GM21528 (cell line): ENCODE results near the gene OR8H1.

ENCODE experiments used
- ATAC-seq: cut with Tn5 transposase; IDR thresholded peaks from one replicate; pipeline ENCODE4 v1.9.1; 2021; ENCODE audit warnings: mild to moderate bottlenecking, moderate library complexity; ENCODE audit not compliant: unreplicated experiment, low FRiP score

Gene OR8H1, protein sequence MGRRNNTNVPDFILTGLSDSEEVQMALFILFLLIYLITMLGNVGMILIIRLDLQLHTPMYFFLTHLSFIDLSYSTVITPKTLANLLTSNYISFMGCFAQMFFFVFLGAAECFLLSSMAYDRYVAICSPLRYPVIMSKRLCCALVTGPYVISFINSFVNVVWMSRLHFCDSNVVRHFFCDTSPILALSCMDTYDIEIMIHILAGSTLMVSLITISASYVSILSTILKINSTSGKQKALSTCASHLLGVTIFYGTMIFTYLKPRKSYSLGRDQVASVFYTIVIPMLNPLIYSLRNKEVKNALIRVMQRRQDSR

DNA sequence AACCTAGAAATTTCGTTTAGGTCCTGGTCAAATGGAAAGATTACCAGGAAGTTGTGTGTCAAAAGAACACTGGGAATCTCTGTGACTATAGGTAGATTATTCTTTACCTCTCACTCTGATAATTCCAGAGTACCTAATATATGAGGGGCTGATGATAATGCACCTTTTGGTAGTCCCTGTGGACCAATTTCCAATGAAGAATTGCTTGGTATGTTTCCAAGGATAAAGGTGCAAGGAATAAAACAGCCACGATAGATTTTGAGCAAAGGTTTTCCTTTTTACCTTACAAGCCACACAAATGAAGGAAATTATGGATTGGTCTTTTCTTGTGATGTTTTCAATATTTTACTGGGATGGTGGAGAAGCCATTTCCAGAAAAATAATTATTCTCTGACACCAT, at the start of gene OR8H1:
Gene OR8H1, minus strand, starts transcription at position 101 of the 400 bp plus-strand sequence. CDS start 1,192 bp downstream, outside the sequence.
- no peak for ATAC-seq

DNA sequence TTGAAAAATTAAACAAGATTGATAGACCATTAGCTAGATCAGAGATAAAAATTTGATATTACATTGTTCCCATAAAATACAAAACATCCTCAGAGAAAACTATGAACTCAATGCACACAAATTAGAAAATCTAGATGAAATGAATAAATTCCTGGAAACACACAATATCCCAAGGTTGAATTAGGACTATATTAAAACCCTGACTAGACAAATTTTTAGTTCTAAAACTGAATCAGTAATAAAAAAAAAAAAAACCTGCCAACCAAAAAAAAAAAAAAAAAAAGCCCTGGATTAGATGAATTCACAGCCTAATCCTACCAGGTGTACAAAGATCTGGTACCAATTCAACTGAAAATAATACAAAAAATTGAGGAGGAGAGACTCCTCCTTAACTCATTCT, 48.2 kb upstream of the OR8H1 start:
- ATAC-seq: no peak

DNA sequence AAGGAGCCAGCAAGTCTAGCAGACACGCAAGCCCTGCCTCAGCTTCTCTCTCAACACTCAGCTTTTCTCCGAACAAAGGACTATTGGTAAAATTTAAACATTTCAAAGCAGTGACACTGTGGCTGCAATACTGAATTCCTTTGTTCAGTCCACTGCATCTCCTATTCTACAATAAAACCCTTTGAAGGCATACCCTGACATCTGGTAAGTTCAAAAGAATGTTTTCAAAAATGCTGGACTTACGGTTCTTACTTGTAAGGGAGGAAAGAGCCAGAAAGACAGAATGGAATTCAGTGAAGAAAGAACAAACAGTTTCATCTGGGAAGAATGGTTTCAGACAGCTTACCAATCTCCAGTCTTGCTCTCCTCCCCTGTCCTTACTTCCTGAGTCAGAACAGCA, 41.1 kb upstream of the OR8H1 start:
- no peak for ATAC-seq

DNA sequence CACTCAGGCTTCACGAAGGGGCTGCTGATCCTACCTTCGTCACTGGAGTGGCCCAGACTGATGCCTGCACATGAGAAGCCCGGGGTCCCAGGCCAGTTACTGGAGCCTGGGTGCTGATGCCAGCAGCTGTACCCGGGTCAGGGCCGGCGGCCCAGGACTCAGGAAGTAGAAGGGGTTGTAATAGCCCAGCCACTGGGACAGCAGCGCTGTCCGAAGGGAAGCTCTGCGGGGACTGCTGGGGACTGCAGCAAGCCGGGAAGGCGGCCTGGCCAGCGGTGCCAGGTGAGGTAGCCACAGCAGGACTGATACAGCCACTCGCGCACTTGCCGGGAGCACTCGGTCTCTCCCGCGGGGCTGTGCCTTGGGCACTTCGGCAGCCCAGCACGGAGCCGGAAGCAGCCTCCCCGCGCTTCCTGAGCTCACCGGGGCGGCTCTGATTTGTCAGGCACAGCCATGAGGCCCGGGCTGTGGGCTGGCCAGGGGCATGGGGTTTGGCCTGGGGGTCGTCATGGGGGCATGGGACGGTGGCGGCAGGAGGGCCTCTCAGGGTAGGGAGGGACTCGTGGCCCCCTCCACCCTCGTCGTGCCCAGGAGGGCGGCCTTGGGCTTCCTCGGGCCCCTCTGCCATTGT, 39.9 kb upstream of the OR8H1 start:
- no peak for ATAC-seq

DNA sequence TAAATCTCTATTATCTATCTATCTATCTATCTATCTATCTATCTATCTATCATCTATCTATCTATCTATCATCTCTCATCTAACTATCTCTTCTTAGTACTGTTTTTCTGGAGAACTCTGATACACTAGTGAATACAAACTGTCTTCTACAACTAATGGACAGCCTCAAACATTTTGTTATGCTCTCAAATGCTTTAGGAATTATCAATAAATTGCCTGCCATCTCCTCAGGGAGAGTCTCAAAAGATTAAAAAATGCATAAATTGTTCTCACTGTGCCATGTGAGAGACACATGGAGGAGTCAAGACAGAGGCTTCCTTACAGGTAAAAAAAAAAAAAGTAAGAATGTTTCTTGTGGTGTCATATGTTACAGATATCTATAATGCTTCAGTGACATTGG, 22.8 kb upstream of the OR8H1 start, which contains the start of gene OR8K3:
Gene OR8K3, plus strand, starts transcription at position 301 of the 400 bp plus-strand sequence. CDS start 3,163 bp downstream, outside the sequence.
- ATAC-seq: no peak

DNA sequence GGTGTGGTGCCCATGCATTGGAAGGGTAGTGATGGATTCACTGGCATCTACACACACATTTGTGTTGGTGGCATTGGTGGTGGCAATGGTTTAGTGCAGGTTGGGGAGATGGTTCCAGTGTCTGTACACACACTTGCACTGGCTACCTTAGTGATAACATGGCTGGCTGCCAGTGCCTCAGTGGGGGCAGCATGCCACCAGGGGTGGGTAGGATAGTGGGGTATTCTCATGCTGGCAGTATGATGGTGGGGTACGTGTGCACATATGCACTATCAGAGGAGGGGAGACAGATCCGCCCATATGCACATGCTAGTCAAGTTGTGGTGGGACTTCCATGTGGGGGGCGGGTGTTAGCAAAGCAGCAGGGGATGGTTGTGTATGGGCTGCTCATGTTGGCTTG, 15.8 kb upstream of the OR8H1 start:
- ATAC-seq: no peak

DNA sequence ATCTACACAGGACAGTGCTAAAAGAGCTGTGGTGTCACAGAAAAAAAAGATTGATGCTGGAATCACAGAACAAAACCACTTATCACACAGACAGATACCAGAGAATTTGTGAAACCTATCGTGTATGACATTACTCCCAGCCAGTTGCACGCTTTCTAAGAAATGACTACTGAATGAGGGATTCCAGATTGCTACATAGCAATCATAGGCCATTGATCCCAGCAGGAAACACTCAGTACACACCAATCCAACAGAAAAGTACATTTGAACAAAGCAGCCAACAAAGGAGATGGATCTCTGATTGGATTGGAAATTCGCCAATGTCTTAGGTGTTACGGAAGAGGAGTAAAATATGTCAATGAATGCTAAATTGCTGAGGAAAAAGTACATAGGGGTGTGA, 4.8 kb upstream of the OR8H1 start:
- no peak for ATAC-seq

DNA sequence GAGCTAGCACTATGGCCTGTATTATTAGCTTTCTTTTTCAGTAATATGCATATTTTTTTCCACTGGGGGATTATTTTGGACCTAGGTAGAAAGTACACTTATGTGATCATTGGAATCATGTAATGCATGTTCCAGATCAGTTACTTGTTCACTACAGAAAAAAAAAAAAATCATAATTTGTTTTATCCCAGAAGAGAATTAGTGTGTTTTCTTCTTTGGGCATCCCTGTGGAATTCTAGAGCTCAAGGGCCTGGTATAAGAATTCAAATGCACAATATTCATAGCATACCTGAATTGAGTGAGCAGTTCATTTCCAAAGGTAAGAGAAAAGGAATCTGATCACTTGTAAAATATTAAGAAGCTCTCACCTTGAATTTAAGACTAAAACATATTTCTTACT, 18.2 kb downstream of the OR8H1 start, which contains the start of gene OR5T1:
Gene OR5T1, plus strand, starts transcription at position 301 of the 400 bp plus-strand sequence. CDS start 1,485 bp downstream, outside the sequence.
- no peak for ATAC-seq

DNA sequence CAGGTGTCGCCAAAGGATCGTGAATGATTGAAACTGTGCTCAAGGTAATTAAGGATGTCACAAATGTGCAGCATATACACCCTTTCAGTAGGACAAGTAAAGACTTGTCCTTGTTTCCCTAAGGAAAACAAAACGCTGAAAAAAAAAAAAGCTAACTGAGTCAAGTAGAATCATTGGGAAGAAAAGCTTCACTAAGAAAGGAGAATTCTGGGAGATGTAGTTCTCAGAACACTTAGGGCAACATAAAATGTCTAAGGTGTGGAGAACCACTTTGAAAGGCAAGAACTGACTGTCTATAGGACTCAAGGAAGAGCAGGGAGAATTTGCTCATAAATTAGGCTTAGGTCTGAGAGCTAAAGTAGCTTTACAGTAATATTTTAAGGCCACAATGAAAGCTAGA, 21.0 kb downstream of the OR8H1 start:
- ATAC-seq: no peak

DNA sequence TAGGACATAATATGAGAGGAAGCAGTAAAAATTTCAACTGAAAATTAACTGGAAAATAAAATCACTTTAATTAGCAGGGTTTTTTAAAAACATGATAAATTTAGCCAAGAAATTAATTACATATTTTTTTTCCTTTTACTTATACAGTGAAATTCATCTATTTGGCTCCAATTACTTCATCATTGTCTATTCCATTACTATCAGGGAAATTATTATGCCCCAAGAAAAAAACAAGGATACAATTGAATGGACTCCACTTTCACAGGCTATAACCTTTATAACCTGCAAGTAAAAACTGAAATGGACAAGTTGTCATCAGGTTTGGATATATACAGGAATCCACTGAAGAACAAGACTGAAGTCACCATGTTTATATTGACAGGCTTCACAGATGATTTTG, 40.1 kb downstream of the OR8H1 start, which contains the start of gene OR5T3:
Gene OR5T3, plus strand, starts transcription at position 301 of the 400 bp plus-strand sequence. Its CDS starts 0 bp downstream, at position 301.
- ATAC-seq: no peak
